ENCODE results near the gene TMEM132D.

- TF ChIP-seq GATA3 (IDR thresholded peaks at IDR 0.05; ENCODE audit: low read depth, low read length), result no peak
- TF ChIP-seq GATA2 (IDR thresholded peaks at IDR 0.05; ENCODE audit: low read depth, low read length), result no peak
Measured at GRCh38 chr12:129185855-129186254, 718.0 kb downstream of the TMEM132D start.
